Measurements from ENCODE around the gene CLSTN2. TPM values are rescaled to one million over a fixed set of nuclear protein-coding genes. Genes with fewer than 3 reads are reported as not detected.

The CLSTN2 gene
- total and polyA plus RNA-seq, 2 of the 13 experiments (the other 11 are each of a cell fraction or from before 2014, with no cell fraction given): not detected

GRCh38 chr3:140250945-140251344 lies 316.0 kb downstream of the CLSTN2 start:
- BruUV-seq (replicated peaks): no TSS peak
- H3K79me2 ChIP-seq (ENCODE audit: insufficient read depth, low read length): no peaks in the 10 kb centered on the region
- in situ Hi-C loops (cut with HindIII; ENCODE audit: extremely low pct_ligation_motif_present, low pct_unique_long_range_greater_than_20kb): no loop called here
- WGBS (ENCODE audit: low lambda C conversion rate): 33% methylated on average over 4 of the region's 4 CpGs
- H3K9ac ChIP-seq (ENCODE audit: insufficient read depth, low read depth, low read length): no peak overlapping the region
- FAIRE-seq: no peak
- TF ChIP-seq ZNF589 (CRISPR knock-in tag; conservative IDR thresholded peaks at IDR 0.05) (no peak), HOXA7 (CRISPR knock-in tag; IDR thresholded peaks at IDR 0.05) (no peak), MLXIP (CRISPR knock-in tag; IDR thresholded peaks at IDR 0.05; ENCODE audit: borderline replicate concordance) (no peak), KLF15 (CRISPR knock-in tag; IDR thresholded peaks at IDR 0.05; ENCODE audit: borderline replicate concordance) (no peak), HOXA5 (CRISPR knock-in tag; IDR thresholded peaks at IDR 0.05) (no peak), ELF1 (CRISPR knock-in tag; IDR thresholded peaks at IDR 0.05) (no peak), PCBP2 (optimal IDR thresholded peaks at IDR 0.05; ENCODE audit: low read depth, low read length, poor library complexity, severe bottlenecking) (no peak), ZNF224 (CRISPR knock-in tag; IDR thresholded peaks at IDR 0.05) (no peak), NFE2L2 (IDR thresholded peaks at IDR 0.05; ENCODE audit: low read length) (no peak), FOXP1 (IDR thresholded peaks at IDR 0.05) (no peak), FOXP1 (CRISPR knock-in tag; IDR thresholded peaks at IDR 0.05) (no peak), ZNF720 (CRISPR knock-in tag; IDR thresholded peaks at IDR 0.05) (no peak), KLF9 (CRISPR knock-in tag; IDR thresholded peaks at IDR 0.05; ENCODE audit: low read depth) (no peak), ZNF230 (CRISPR knock-in tag; IDR thresholded peaks at IDR 0.05) (no peak)
- H3K4me2 ChIP-seq (ENCODE audit: low read depth, low read length): no peak overlapping the region
- H3K4me1 ChIP-seq (ENCODE audit: insufficient read depth, low read length): no peaks in the 10 kb centered on the region
- H2AFZ ChIP-seq (ENCODE audit: low read length): no peak overlapping the region
- DNase-seq (ENCODE audit: low spot score): no peak
- H3K36me3 ChIP-seq (replicated peaks in 1 of 2; ENCODE audit: control insufficient read depth in 1 of 2, insufficient read depth in 2 of 2, low read length in 2 of 2): no peaks in the 10 kb centered on the region
- no peaks in the 10 kb centered on the region for H3K27me3 ChIP-seq (ENCODE audit: control insufficient read depth in 1 of 2, insufficient read depth in 2 of 2, low read length in 2 of 2)
- no peaks in the 10 kb centered on the region for H4K20me1 ChIP-seq (ENCODE audit: insufficient read depth, low read length)
- intact Hi-C loops (cut with micrococcal nuclease; ENCODE audit: unreplicated experiment): no loop called here
- no peak overlapping the region for H3K27ac ChIP-seq (ENCODE audit: extremely low read length, insufficient read depth, low read length)
- no peak for ATAC-seq
- no peak overlapping the region for H3K4me3 ChIP-seq (replicated peaks in 1 of 3; ENCODE audit: insufficient read depth in 1 of 3, low read depth in 2 of 3, low read length in 3 of 3)
- no peaks in the 10 kb centered on the region for H3K9me3 ChIP-seq (ENCODE audit: low read length)
- ChIA-PET POLR2A (no interaction called here), CTCF (ENCODE audit: low intra/inter-chr PET ratio, low total read pairs) (no interaction called here)
